Muscle layer of colon (tissue), 2 donors: ENCODE measurements around the gene PRKACG.

ENCODE experiments used
- H3K27ac ChIP-seq: one replicate; pipeline ENCODE4 v1.7.0; 2013; ENCODE audit warnings: low read depth, mild to moderate bottlenecking, low read length, moderate library complexity
- H3K27me3 ChIP-seq, 2 donors: one replicate each; pipeline ENCODE4 v1.7.0; 2013; ENCODE audit warnings: low read length in 2 of 2, mild to moderate bottlenecking in 2 of 2; ENCODE audit not compliant: insufficient read depth in 2 of 2, control insufficient read depth in 1 of 2
- H3K36me3 ChIP-seq: one replicate; pipeline ENCODE4 v1.7.0; 2013; ENCODE audit warnings: mild to moderate bottlenecking, low read length; ENCODE audit not compliant: insufficient read depth
- H3K4me1 ChIP-seq: one replicate; pipeline ENCODE4 v1.7.0; 2013; ENCODE audit warnings: mild to moderate bottlenecking, low read length; ENCODE audit not compliant: insufficient read depth
- H3K4me3 ChIP-seq, 2 donors: one replicate each; pipeline ENCODE4 v1.7.0; 2013; ENCODE audit warnings: low read length in 2 of 2, low read depth in 1 of 2, mild to moderate bottlenecking in 1 of 2, moderate library complexity in 1 of 2
- H3K9ac ChIP-seq: one replicate; pipeline ENCODE4 v1.7.0; 2013; ENCODE audit warnings: low read length
- H3K9me3 ChIP-seq: one replicate; pipeline ENCODE4 v1.7.0; 2013; ENCODE audit warnings: mild to moderate bottlenecking, low read length
- donor health status: abdominal sarcoma.
- donor health status: Adenocarcinoma of cecum.

PRKACG gene

GRCh38 chr9:68980341-68980914 lies 33.5 kb downstream of the PRKACG start:
- no peaks in the 10 kb centered on the region for H3K27me3 ChIP-seq
- H3K4me1 ChIP-seq: peaks cover 49% of the 10 kb centered on the region

GRCh38 chr9:68979538-68980314 lies 34.2 kb downstream of the PRKACG start:
- Histone ChIP-seq H3K4me3 (no peak overlapping the region), H3K27me3 (no peaks in the 10 kb centered on the region), H3K9me3 (no peaks in the 10 kb centered on the region), H3K36me3 (no peaks in the 10 kb centered on the region), H3K9ac (no peak overlapping the region), H3K4me1 (peaks cover 53% of the 10 kb centered on the region), H3K27ac (peak overlapping the region; percentile 89)

More at GRCh38 chr9:68980341-68980914, 33.5 kb downstream of the PRKACG start:
- Histone ChIP-seq H3K27ac (peak overlapping the region; percentile 89), H3K36me3 (no peaks in the 10 kb centered on the region), H3K4me3 (no peak overlapping the region), H3K9ac (no peak overlapping the region), H3K9me3 (no peaks in the 10 kb centered on the region)

- Histone ChIP-seq H3K9me3 (no peaks in the 10 kb centered on the region), H3K4me1 (peaks cover 53% of the 10 kb centered on the region), H3K9ac (no peak overlapping the region), H3K36me3 (no peaks in the 10 kb centered on the region), H3K27me3 (no peaks in the 10 kb centered on the region), H3K4me3 (no peak overlapping the region), H3K27ac (no peak overlapping the region)
These were observed 35.4 kb downstream of the PRKACG start for GRCh38 chr9:68978501-68978900.

- Histone ChIP-seq H3K4me1 (peaks cover 52% of the 10 kb centered on the region), H3K9me3 (no peaks in the 10 kb centered on the region), H3K9ac (no peak overlapping the region), H3K36me3 (no peaks in the 10 kb centered on the region), H3K27ac (no peak overlapping the region), H3K4me3 (no peak overlapping the region), H3K27me3 (no peaks in the 10 kb centered on the region)
These were observed 35.8 kb downstream of the PRKACG start for GRCh38 chr9:68978066-68978465.

GRCh38 chr9:68975365-68976043 lies 38.4 kb downstream of the PRKACG start:
- Histone ChIP-seq H3K4me3 (peak overlapping the region; percentile 17 to 18), H3K9ac (no peak overlapping the region), H3K27ac (peak overlapping the region; percentile 41)

GRCh38 chr9:68974901-68975300 lies 39.0 kb downstream of the PRKACG start:
- Histone ChIP-seq H3K36me3 (no peaks in the 10 kb centered on the region), H3K27me3 (no peaks in the 10 kb centered on the region), H3K4me3 (peak overlapping the region; percentile 17 to 18), H3K9me3 (no peaks in the 10 kb centered on the region), H3K4me1 (peaks cover 28% of the 10 kb centered on the region), H3K9ac (peak overlapping the region; percentile 5), H3K27ac (peak overlapping the region; percentile 41)

More at GRCh38 chr9:68975365-68976043, 38.4 kb downstream of the PRKACG start:
- peaks cover 34% of the 10 kb centered on the region for H3K4me1 ChIP-seq
- H3K36me3 ChIP-seq: no peaks in the 10 kb centered on the region
- no peaks in the 10 kb centered on the region for H3K9me3 ChIP-seq
- H3K27me3 ChIP-seq: no peaks in the 10 kb centered on the region

- peaks cover 23% of the 10 kb centered on the region for H3K4me1 ChIP-seq
- no peaks in the 10 kb centered on the region for H3K36me3 ChIP-seq
- no peaks in the 10 kb centered on the region for H3K9me3 ChIP-seq
- no peaks in the 10 kb centered on the region for H3K27me3 ChIP-seq
- peak overlapping the region; percentile 16 for H3K27ac ChIP-seq
- H3K9ac ChIP-seq: peak overlapping the region; percentile 5
- H3K4me3 ChIP-seq: peak overlapping the region in 1 of 2 donors; percentile 20
These were observed 39.5 kb downstream of the PRKACG start for GRCh38 chr9:68974431-68974830.

- Histone ChIP-seq H3K9ac (no peak overlapping the region), H3K27ac (no peak overlapping the region), H3K4me1 (peaks cover 15% of the 10 kb centered on the region), H3K36me3 (no peaks in the 10 kb centered on the region), H3K4me3 (peak overlapping the region; percentile 18 to 20), H3K9me3 (no peaks in the 10 kb centered on the region), H3K27me3 (no peaks in the 10 kb centered on the region)
These were observed 40.3 kb downstream of the PRKACG start for GRCh38 chr9:68973619-68974018.

GRCh38 chr9:68970151-68970550 lies 43.8 kb downstream of the PRKACG start:
- Histone ChIP-seq H3K27me3 (no peaks in the 10 kb centered on the region), H3K36me3 (no peaks in the 10 kb centered on the region), H3K27ac (no peak overlapping the region), H3K9me3 (no peaks in the 10 kb centered on the region), H3K4me1 (peaks cover 1% of the 10 kb centered on the region), H3K9ac (no peak overlapping the region), H3K4me3 (no peak overlapping the region)

- H3K4me3 ChIP-seq: no peak overlapping the region
These were observed 44.4 kb downstream of the PRKACG start for GRCh38 chr9:68969538-68969937.

GRCh38 chr9:68967800-68968199 lies 46.1 kb downstream of the PRKACG start:
- H3K36me3 ChIP-seq: no peaks in the 10 kb centered on the region
- no peaks in the 10 kb centered on the region for H3K27me3 ChIP-seq
- H3K9ac ChIP-seq: no peak overlapping the region
- H3K4me3 ChIP-seq: no peak overlapping the region
- H3K9me3 ChIP-seq: no peaks in the 10 kb centered on the region
- no peak overlapping the region for H3K27ac ChIP-seq
- peaks cover 14% of the 10 kb centered on the region for H3K4me1 ChIP-seq

More at GRCh38 chr9:68969538-68969937, 44.4 kb downstream of the PRKACG start:
- H3K36me3 ChIP-seq: no peaks in the 10 kb centered on the region
- H3K9me3 ChIP-seq: no peaks in the 10 kb centered on the region
- no peak overlapping the region for H3K27ac ChIP-seq
- no peak overlapping the region for H3K9ac ChIP-seq
- peaks cover 3% of the 10 kb centered on the region for H3K4me1 ChIP-seq
- no peaks in the 10 kb centered on the region for H3K27me3 ChIP-seq
